ENCODE data around the gene SEC16A. TPM values are rescaled to one million over a fixed set of nuclear protein-coding genes. Genes with fewer than 3 reads are reported as not detected.

SEC16A gene
- total RNA-seq, 2 experiments from 2014 or later, result 86.8 to 89.2 TPM

GRCh38 chr9:136463578-136463977, 19.3 kb downstream of the SEC16A start:
- Mint-ChIP-seq H3K27me3 (ENCODE audit: low read depth) (no peaks in the 10 kb centered on the region), H3K9me3 (ENCODE audit: insufficient read depth) (no peaks in the 10 kb centered on the region), H3K36me3 (ENCODE audit: low read depth) (peaks cover 70% of the 10 kb centered on the region), H3K4me1 (ENCODE audit: low read depth) (no peaks in the 10 kb centered on the region), H3K4me3 (no peak overlapping the region), H3K27ac (no peak overlapping the region)
- no peak for DNase-seq
- ATAC-seq, result no peak
- ChIA-PET POLR2A (interaction anchor here (0.6 to 0.8 kb wide), 2 partner anchors 41 to 246 kb away, joined by 3 to 4 read pairs; no protein-coding TSS in a partner anchor), CTCF (no interaction called here)

- H3K4me3 Mint-ChIP-seq, result no peak overlapping the region
- no peak overlapping the region for H3K27ac Mint-ChIP-seq
- ChIA-PET POLR2A (interaction anchor here (0.6 to 0.8 kb wide), 2 partner anchors 40 to 247 kb away, joined by 3 to 4 read pairs; no protein-coding TSS in a partner anchor), CTCF (no interaction called here)
- ATAC-seq, result no peak
- H3K27me3 Mint-ChIP-seq (ENCODE audit: low read depth), result no peaks in the 10 kb centered on the region
- DNase-seq, result no peak
- no peaks in the 10 kb centered on the region for H3K4me1 Mint-ChIP-seq (ENCODE audit: low read depth)
- H3K36me3 Mint-ChIP-seq (ENCODE audit: low read depth), result peaks cover 72% of the 10 kb centered on the region
- no peaks in the 10 kb centered on the region for H3K9me3 Mint-ChIP-seq (ENCODE audit: insufficient read depth)
Observed at GRCh38 chr9:136462664-136463063, 20.2 kb downstream of the SEC16A start.

- CTCF ChIA-PET, result no interaction called here
- DNase-seq, result no peak
- H3K27ac Mint-ChIP-seq, result no peak overlapping the region
- POLR2A ChIA-PET, result no interaction called here
- no peak overlapping the region for H3K4me3 Mint-ChIP-seq
- H3K9me3 Mint-ChIP-seq (ENCODE audit: insufficient read depth), result no peaks in the 10 kb centered on the region
- peaks cover 72% of the 10 kb centered on the region for H3K36me3 Mint-ChIP-seq (ENCODE audit: low read depth)
- no peak for ATAC-seq
- no peaks in the 10 kb centered on the region for H3K27me3 Mint-ChIP-seq (ENCODE audit: low read depth)
- H3K4me1 Mint-ChIP-seq (ENCODE audit: low read depth), result no peaks in the 10 kb centered on the region
Observed at GRCh38 chr9:136460772-136461325, 22.0 kb downstream of the SEC16A start.

DNA sequence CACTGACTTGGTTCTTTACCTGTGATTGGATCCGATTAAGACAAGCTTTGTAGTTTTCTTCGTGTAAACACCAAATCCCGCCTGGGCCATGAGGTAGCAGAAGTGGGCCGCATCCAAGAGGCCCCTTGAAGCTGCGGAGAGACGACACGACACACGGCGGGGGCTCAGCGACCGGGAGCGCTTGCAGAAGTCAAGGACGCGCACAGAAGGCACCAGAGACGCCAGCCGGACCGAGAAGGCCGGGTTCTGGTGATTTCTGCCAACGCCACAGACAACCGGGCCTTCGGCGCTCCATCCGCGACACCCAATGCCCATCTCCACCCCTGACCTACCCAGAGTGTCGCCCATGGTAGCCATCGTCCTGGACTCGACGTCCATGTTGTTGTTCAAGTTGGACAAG, 23.4 kb downstream of the SEC16A start:
- Mint-ChIP-seq H3K4me1 (ENCODE audit: low read depth) (no peaks in the 10 kb centered on the region), H3K36me3 (ENCODE audit: low read depth) (peaks cover 72% of the 10 kb centered on the region), H3K9me3 (ENCODE audit: insufficient read depth) (no peaks in the 10 kb centered on the region), H3K4me3 (no peak overlapping the region), H3K27me3 (ENCODE audit: low read depth) (no peaks in the 10 kb centered on the region), H3K27ac (no peak overlapping the region)
- DNase-seq (no peak), ATAC-seq (no peak)
- POLR2A ChIA-PET, result no interaction called here
- CTCF ChIA-PET, result no interaction called here

DNA sequence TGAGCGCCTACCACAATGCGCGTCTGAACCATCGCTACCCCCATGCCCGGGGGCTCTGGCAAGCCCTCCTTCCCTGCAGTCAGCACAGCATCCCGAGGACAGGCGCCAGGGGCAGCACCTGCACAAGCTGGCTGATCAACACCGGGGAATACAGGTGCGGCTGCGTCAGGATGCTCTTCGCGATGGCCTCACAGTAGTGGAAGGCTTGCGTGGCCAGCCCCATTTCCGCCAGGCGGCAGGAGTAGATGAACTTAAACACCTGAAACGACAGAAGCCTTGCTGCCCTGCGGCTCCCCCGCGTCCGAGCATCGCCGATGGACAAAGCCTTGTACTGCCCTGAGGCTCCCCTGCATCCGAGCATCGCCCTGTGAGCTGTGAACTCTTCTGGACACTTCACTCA, 25.5 kb downstream of the SEC16A start:
- POLR2A ChIA-PET, result no interaction called here
- DNase-seq (no peak), ATAC-seq (no peak)
- no peak overlapping the region for H3K27ac Mint-ChIP-seq
- H3K4me1 Mint-ChIP-seq (ENCODE audit: low read depth), result no peaks in the 10 kb centered on the region
- no peaks in the 10 kb centered on the region for H3K27me3 Mint-ChIP-seq (ENCODE audit: low read depth)
- H3K9me3 Mint-ChIP-seq (ENCODE audit: insufficient read depth), result no peaks in the 10 kb centered on the region
- H3K36me3 Mint-ChIP-seq (ENCODE audit: low read depth), result peaks cover 69% of the 10 kb centered on the region
- CTCF ChIA-PET, result no interaction called here
- H3K4me3 Mint-ChIP-seq, result no peak overlapping the region

DNA sequence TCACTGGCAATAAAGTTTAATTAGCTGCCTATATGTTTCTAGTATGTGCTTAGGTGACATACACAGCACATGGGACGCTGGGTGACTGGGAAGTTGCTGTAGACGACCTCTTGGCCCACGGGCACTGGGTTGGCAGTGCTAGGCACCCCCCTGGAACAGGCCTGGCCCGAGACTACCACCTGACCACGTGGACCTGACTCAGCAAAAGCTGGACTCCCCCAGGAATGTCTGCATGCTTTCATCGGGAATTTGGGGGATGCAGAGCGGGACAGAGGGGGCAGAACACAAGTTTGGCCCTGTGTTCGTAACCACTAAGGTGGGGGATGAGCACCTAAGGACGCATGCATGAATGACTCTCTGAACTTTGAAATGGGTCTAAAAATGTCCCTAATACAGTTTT, 26.6 kb downstream of the SEC16A start:
- ATAC-seq (no peak), DNase-seq (no peak)
- Mint-ChIP-seq H3K27me3 (ENCODE audit: low read depth) (no peaks in the 10 kb centered on the region), H3K4me3 (no peak overlapping the region), H3K27ac (no peak overlapping the region), H3K36me3 (ENCODE audit: low read depth) (peaks cover 65% of the 10 kb centered on the region), H3K4me1 (ENCODE audit: low read depth) (no peaks in the 10 kb centered on the region), H3K9me3 (ENCODE audit: insufficient read depth) (no peaks in the 10 kb centered on the region)
- POLR2A ChIA-PET, result no interaction called here
- CTCF ChIA-PET, result no interaction called here

GRCh38 chr9:136455043-136456002, 27.5 kb downstream of the SEC16A start:
- ATAC-seq (no peak), DNase-seq (no peak)
- Mint-ChIP-seq H3K4me1 (ENCODE audit: low read depth) (no peaks in the 10 kb centered on the region), H3K9me3 (ENCODE audit: insufficient read depth) (no peaks in the 10 kb centered on the region), H3K36me3 (ENCODE audit: low read depth) (peaks cover 68% of the 10 kb centered on the region), H3K27me3 (ENCODE audit: low read depth) (no peaks in the 10 kb centered on the region), H3K4me3 (no peak overlapping the region), H3K27ac (peak overlapping the region; percentile 52)
- CTCF ChIA-PET, result no interaction called here
- POLR2A ChIA-PET, result no interaction called here

- peaks cover 65% of the 10 kb centered on the region for H3K36me3 Mint-ChIP-seq (ENCODE audit: low read depth)
- DNase-seq (no peak), ATAC-seq (no peak)
- H3K27me3 Mint-ChIP-seq (ENCODE audit: low read depth), result no peaks in the 10 kb centered on the region
- H3K4me1 Mint-ChIP-seq (ENCODE audit: low read depth), result no peaks in the 10 kb centered on the region
- H3K4me3 Mint-ChIP-seq, result no peak overlapping the region
- POLR2A ChIA-PET, result interaction anchor here (1.2 kb wide), 1 partner anchor 27 kb away, joined by 4 read pairs; no protein-coding TSS in a partner anchor
- H3K27ac Mint-ChIP-seq, result no peak overlapping the region
- CTCF ChIA-PET, result interaction anchor here (0.9 kb wide), 2 partner anchors 14 to 30 kb away, joined by 3 read pairs; no protein-coding TSS in a partner anchor
- H3K9me3 Mint-ChIP-seq (ENCODE audit: insufficient read depth), result no peaks in the 10 kb centered on the region
Observed at GRCh38 chr9:136454026-136454796, 28.6 kb downstream of the SEC16A start.

GRCh38 chr9:136453326-136453725, 29.5 kb downstream of the SEC16A start:
- H3K27me3 Mint-ChIP-seq (ENCODE audit: low read depth), result no peaks in the 10 kb centered on the region
- no peak for DNase-seq
- POLR2A ChIA-PET, result interaction anchor here (1.2 kb wide), 1 partner anchor 28 kb away, joined by 4 read pairs; no protein-coding TSS in a partner anchor
- H3K9me3 Mint-ChIP-seq (ENCODE audit: insufficient read depth), result no peaks in the 10 kb centered on the region
- H3K27ac Mint-ChIP-seq, result no peak overlapping the region
- H3K36me3 Mint-ChIP-seq (ENCODE audit: low read depth), result peaks cover 59% of the 10 kb centered on the region
- peak; percentile 36 for ATAC-seq
- no peak overlapping the region for H3K4me3 Mint-ChIP-seq
- CTCF ChIA-PET, result interaction anchor here (0.9 kb wide), 2 partner anchors 13 to 29 kb away, joined by 3 read pairs; no protein-coding TSS in a partner anchor
- no peaks in the 10 kb centered on the region for H3K4me1 Mint-ChIP-seq (ENCODE audit: low read depth)

GRCh38 chr9:136451221-136451877, 31.5 kb downstream of the SEC16A start:
- Mint-ChIP-seq H3K36me3 (ENCODE audit: low read depth) (peaks cover 62% of the 10 kb centered on the region), H3K4me3 (no peak overlapping the region)

DNA sequence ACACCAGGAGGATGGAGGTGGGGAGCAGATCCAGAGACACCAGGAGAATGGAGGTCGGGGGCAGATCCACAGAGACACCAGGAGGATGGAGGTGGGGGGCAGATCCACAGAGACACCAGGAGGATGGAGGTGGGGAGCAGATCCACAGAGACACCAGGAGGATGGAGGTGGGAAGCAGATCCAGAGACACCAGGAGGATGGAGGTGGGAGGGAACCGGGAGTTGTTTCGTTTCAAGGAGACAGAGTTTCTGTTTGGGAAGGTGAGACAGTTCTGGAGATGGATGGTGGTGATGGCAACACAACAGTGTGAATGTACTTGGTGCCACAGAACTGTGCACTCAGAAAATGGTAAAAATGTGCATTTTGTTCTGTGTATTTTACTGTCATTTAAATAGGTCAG, 34.2 kb downstream of the SEC16A start:
- no peak overlapping the region for H3K4me3 Mint-ChIP-seq
- H3K27me3 Mint-ChIP-seq (ENCODE audit: low read depth), result no peaks in the 10 kb centered on the region

More at GRCh38 chr9:136451221-136451877, 31.5 kb downstream of the SEC16A start:
- ATAC-seq (no peak), DNase-seq (no peak)
- ChIA-PET CTCF (no interaction called here), POLR2A (no interaction called here)
- Mint-ChIP-seq H3K27me3 (ENCODE audit: low read depth) (no peaks in the 10 kb centered on the region), H3K4me1 (ENCODE audit: low read depth) (no peaks in the 10 kb centered on the region), H3K9me3 (ENCODE audit: insufficient read depth) (no peaks in the 10 kb centered on the region), H3K27ac (no peak overlapping the region)

More for the DNA sequence above, 34.2 kb downstream of the SEC16A start:
- ChIA-PET CTCF (interaction anchor here (1.3 kb wide), 1 partner anchor 8 kb away, joined by 4 read pairs; no protein-coding TSS in a partner anchor), POLR2A (no interaction called here)
- DNase-seq (no peak), ATAC-seq (no peak)
- H3K36me3 Mint-ChIP-seq (ENCODE audit: low read depth), result peaks cover 54% of the 10 kb centered on the region
- no peaks in the 10 kb centered on the region for H3K9me3 Mint-ChIP-seq (ENCODE audit: insufficient read depth)
- H3K27ac Mint-ChIP-seq, result no peak overlapping the region
- no peaks in the 10 kb centered on the region for H3K4me1 Mint-ChIP-seq (ENCODE audit: low read depth)

All from activated CD8-positive, alpha-beta T cell treated with anti-CD3 and anti-CD28 coated beads, Interleukin-2, amount 10 ng/mL, durations not matched to agents 7 days and 5 days (primary cell).